Adrenal gland (tissue), 12 donors: ENCODE measurements around the gene BCL11A. TPM values are rescaled to one million over a fixed set of nuclear protein-coding genes. Genes with fewer than 3 reads are reported as not detected.

ENCODE experiments used
- DNase-seq, 7 donors: peaks; one replicate each; pipeline ENCODE4 v3.0.0-alpha.2; 2019 to 2020
- H3K27ac ChIP-seq, 5 donors: fragments of 200-600 bp; sonication (generic) in 4 of 5; 1 replicate in 3 of 5; 2 replicates in 2 of 5; pipeline versions ENCODE4 v1.5.1 to v1.8.0; 2016 to 2020; ENCODE audit warnings: mild to moderate bottlenecking in 1 of 5
- H3K27me3 ChIP-seq: fragments of 200-600 bp; 2 replicates; pipeline ENCODE4 v1.8.0; 2021
- H3K36me3 ChIP-seq, 2 donors: fragments of 200-600 bp; replicated peaks in 1 of 2; 1 replicate in 1 of 2; 2 replicates in 1 of 2; pipeline versions ENCODE4 v1.5.1 to v1.8.0; 2018 to 2022
- H3K4me1 ChIP-seq, 2 donors: fragments of 200-600 bp; replicated peaks in 1 of 2; 1 replicate in 1 of 2; 2 replicates in 1 of 2; pipeline versions ENCODE4 v1.5.1 to v1.8.0; 2018 to 2021
- H3K4me3 ChIP-seq, 4 donors: fragments of 200-600 bp; sonication (generic) in 3 of 4; one replicate each; pipeline ENCODE4 v1.5.1; 2016 to 2018
- H3K9me3 ChIP-seq, 3 donors: fragments of 200-600 bp; sonication (generic) in 1 of 3; replicated peaks in 1 of 3; 1 replicate in 2 of 3; 2 replicates in 1 of 3; pipeline versions ENCODE4 v1.5.1 to v1.8.0; 2016 to 2021
- POLR2A ChIP-seq, 2 donors: fragments of 450-650 bp; IDR thresholded peaks; one replicate each; pipeline ENCODE4 v1.6.1; 2017; ENCODE audit warnings: antibody characterized with exemption in 2 of 2, mild to moderate bottlenecking in 2 of 2, moderate library complexity in 1 of 2
- WGBS, 4 donors: extraction: QIAGEN DNeasy Blood & Tissue Kit in 2 of 4; methylation state at CpG; one replicate each; pipeline versions ENCODE4 v1.1.5 to v1.1.7; 2013 to 2017; 5-methylcytosine and 5-hydroxymethylcytosine counted together
- intact Hi-C, 2 donors: fragments of 100-400 bp; cut with DNase I; formaldehyde crosslinking; loops; one replicate each; pipeline versions ENCODE4 v1.14.1 to v1.15.0; 2022 to 2023
- polyA plus RNA-seq, 3 donors: library from polyadenylated mRNA; stranded (reverse); fragments of 200-250 nt in 2 of 3; fragments of 350-450 nt in 1 of 3; fragmentation: Illumina TruSeq in 1 of 3; extraction: RNeasy Lipid Tissue Mini Kit (QIAGEN cat#74804) in 1 of 3; gene quantifications; one replicate each; pipeline ENCODE4 v1.2.3, GENCODE V29; 2013 to 2014
- total RNA-seq, 9 donors: library from RNA; depleted of rRNA in 4 of 9; stranded (reverse); fragments of >200 nt in 4 of 9; fragments of 120-200 nt in 1 of 9; fragmentation: NEBNext Ultra II Directional in 1 of 9; extraction: Animal tissue kit (Norgen Biotek cat#: 25700) in 1 of 9; gene quantifications; one replicate each; pipeline versions ENCODE4 v1.1.0 to v1.2.4, GENCODE V29; 2013 to 2023
- TF ChIP-seq, protein P1 (sequence below), 6 experiments: fragments of 450-650 bp in 4 of 6; fragments of 200-600 bp in 2 of 6; sonication (generic) in 1 of 6; IDR thresholded peaks; 1 replicate in 5 of 6; 2 replicates in 1 of 6; pipeline versions ENCODE4 v1.5.1 to v1.8.0; 2016 to 2021; ENCODE audit warnings: antibody characterized with exemption in 6 of 6, mild to moderate bottlenecking in 2 of 6, moderate library complexity in 1 of 6
- donor health status: healthy with polysubstance abuse.
- donor health status: Bipolar disorder and iron deficiency.
- donor health status: DM: yes; HTN: yes; CAD: no.
- donor health status: DM: no; HTN: no; CAD: no.
- donor health status: DM: no; HTN: no; CAD: no.
- donor health status: DM: yes; HTN: yes; CAD: no.

Gene BCL11A
- total and polyA plus RNA-seq, 12 donors, result 2.9 to 16.7 (median 5.3) TPM

DNA sequence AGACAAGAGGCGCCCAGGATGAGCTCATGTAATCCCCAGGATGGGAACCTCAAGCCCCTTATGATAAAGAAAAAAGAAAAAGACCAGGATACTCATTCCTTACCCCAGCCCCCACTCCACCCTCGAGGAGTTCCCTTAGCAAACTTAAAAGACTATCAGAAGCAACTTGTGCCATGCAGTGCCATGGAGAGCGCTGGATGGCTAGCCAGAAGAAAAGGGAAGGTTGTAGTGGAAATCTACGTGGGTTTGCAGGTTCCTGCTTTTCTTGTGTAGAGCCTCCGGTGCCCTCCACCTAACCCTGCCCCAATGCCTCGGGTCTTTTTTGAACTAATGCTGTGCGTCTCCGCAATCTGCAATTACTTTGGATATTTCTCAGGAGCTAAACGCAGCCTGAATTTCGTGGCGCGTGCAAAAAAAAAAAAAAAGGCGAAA is 16.2 kb upstream of the BCL11A start:
- H3K36me3 ChIP-seq, result no peaks in the 10 kb centered on the region
- H3K4me1 ChIP-seq, result no peaks in the 10 kb centered on the region
- H3K4me3 ChIP-seq, result peak overlapping the region in 1 of 4 donors; percentile 7
- peaks cover 51% of the 10 kb centered on the region for H3K27me3 ChIP-seq
- no peaks in the 10 kb centered on the region for H3K9me3 ChIP-seq
- intact Hi-C loops, result no loop called here
- WGBS, 4 donors, result 8 to 13% (median 12%) methylated on average over 13 of the region's 13 CpGs
- no peak for TF ChIP-seq POLR2A (IDR thresholded peaks at IDR 0.05)
- TF ChIP-seq, protein P1, sequence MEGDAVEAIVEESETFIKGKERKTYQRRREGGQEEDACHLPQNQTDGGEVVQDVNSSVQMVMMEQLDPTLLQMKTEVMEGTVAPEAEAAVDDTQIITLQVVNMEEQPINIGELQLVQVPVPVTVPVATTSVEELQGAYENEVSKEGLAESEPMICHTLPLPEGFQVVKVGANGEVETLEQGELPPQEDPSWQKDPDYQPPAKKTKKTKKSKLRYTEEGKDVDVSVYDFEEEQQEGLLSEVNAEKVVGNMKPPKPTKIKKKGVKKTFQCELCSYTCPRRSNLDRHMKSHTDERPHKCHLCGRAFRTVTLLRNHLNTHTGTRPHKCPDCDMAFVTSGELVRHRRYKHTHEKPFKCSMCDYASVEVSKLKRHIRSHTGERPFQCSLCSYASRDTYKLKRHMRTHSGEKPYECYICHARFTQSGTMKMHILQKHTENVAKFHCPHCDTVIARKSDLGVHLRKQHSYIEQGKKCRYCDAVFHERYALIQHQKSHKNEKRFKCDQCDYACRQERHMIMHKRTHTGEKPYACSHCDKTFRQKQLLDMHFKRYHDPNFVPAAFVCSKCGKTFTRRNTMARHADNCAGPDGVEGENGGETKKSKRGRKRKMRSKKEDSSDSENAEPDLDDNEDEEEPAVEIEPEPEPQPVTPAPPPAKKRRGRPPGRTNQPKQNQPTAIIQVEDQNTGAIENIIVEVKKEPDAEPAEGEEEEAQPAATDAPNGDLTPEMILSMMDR (IDR thresholded peaks at IDR 0.05), result no peak
- no peak overlapping the region for H3K27ac ChIP-seq
- no peak for DNase-seq

GRCh38 chr2:60567919-60568768 is 14.7 kb upstream of the BCL11A start:
- H3K27me3 ChIP-seq, result peaks cover 54% of the 10 kb centered on the region
- H3K4me1 ChIP-seq, result no peaks in the 10 kb centered on the region
- no peaks in the 10 kb centered on the region for H3K36me3 ChIP-seq
- DNase-seq, result no peak
- H3K4me3 ChIP-seq, result no peak overlapping the region
- TF ChIP-seq POLR2A (IDR thresholded peaks at IDR 0.05), result no peak
- TF ChIP-seq, protein P1 (IDR thresholded peaks at IDR 0.05), result no peak
- intact Hi-C loops, result no loop called here
- no peak overlapping the region for H3K27ac ChIP-seq
- WGBS, 4 donors, result 24 to 31% (median 28%) methylated on average over 11 of the region's 11 CpGs
- H3K9me3 ChIP-seq, result no peaks in the 10 kb centered on the region

GRCh38 chr2:60567096-60567495 is 13.6 kb upstream of the BCL11A start:
- WGBS, 4 donors, result 91 to 97% (median 94%) methylated on average over 4 of the region's 4 CpGs

GRCh38 chr2:60565472-60565871 is 12.0 kb upstream of the BCL11A start:
- peaks cover 40% of the 10 kb centered on the region for H3K27me3 ChIP-seq
- TF ChIP-seq POLR2A (IDR thresholded peaks at IDR 0.05), result no peak
- TF ChIP-seq, protein P1 (IDR thresholded peaks at IDR 0.05), result peak in 5 of 6 experiments; percentile 21 to 35 (median 28)
- intact Hi-C loops, result no loop called here
- H3K9me3 ChIP-seq, result no peaks in the 10 kb centered on the region
- no peak overlapping the region for H3K27ac ChIP-seq
- H3K4me3 ChIP-seq, result no peak overlapping the region
- WGBS, 4 donors, result 12 to 24% (median 18%) methylated on average over 3 of the region's 3 CpGs
- H3K36me3 ChIP-seq, result no peaks in the 10 kb centered on the region
- DNase-seq, result peak in 5 of 7 donors; percentile 22 to 58 (median 34)
- no peaks in the 10 kb centered on the region for H3K4me1 ChIP-seq

More at GRCh38 chr2:60567096-60567495, 13.6 kb upstream of the BCL11A start:
- H3K4me1 ChIP-seq, result no peaks in the 10 kb centered on the region
- DNase-seq, result no peak
- TF ChIP-seq, protein P1 (IDR thresholded peaks at IDR 0.05), result no peak
- TF ChIP-seq POLR2A (IDR thresholded peaks at IDR 0.05), result no peak
- no peak overlapping the region for H3K27ac ChIP-seq
- no peak overlapping the region for H3K4me3 ChIP-seq
- H3K36me3 ChIP-seq, result no peaks in the 10 kb centered on the region
- H3K27me3 ChIP-seq, result peaks cover 54% of the 10 kb centered on the region
- H3K9me3 ChIP-seq, result no peaks in the 10 kb centered on the region
- intact Hi-C loops, result no loop called here
